ENCODE results near the gene ANO2. TPM values are rescaled to one million over a fixed set of nuclear protein-coding genes. Genes with fewer than 3 reads are reported as not detected.

The ANO2 gene
- total RNA-seq, 2 donors from 2014 or later = 14.3 to 28.5 TPM

DNA sequence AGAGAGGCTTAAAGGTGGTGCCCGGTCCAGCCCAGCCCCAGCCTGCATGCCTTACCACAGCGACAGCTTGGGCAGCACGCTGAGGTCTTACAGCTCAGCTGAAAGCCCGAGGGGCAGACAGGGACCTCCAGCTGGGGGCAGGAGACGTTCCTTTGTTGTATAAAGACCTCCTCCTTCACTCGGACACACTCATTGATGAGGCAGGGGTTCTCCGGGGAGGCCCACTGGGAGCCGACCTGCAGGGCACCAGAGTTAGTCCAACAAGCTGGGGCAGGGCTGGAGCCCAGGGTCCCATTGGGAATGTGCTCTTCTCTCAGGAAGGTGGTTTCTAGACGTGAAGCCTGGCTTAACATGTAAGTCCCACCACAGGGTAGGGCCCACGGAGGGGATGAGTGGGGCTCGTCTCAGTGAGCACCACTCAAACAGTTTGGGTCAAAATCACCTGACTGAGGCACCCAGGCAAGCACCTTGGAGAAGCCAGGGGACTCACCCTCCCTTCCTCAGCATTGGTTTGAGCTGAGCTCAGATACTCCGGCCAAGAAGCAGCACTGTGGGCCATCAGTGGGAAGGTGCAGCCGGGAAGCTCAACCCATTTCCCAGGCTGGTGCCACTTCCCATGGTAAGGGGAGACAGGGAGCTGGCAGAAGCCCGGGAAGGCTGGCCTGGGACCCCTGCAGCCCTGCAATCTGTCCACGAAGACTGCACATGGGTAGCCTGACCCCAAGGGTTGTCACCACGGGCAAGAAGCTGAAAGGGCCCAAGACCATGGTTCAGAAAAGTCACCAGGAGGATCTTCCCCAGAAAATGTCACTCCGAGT lies 24.3 kb upstream of the ANO2 start:
- no peaks in the 10 kb centered on the region for H3K4me1 ChIP-seq (ENCODE audit: control insufficient read depth, insufficient read depth, low read length)
- no peak overlapping the region for H3K9ac ChIP-seq (ENCODE audit: extremely low read depth, low read length, poor library complexity, severe bottlenecking)
- DNase-seq = peak; percentile 55
- TF ChIP-seq, protein P1, sequence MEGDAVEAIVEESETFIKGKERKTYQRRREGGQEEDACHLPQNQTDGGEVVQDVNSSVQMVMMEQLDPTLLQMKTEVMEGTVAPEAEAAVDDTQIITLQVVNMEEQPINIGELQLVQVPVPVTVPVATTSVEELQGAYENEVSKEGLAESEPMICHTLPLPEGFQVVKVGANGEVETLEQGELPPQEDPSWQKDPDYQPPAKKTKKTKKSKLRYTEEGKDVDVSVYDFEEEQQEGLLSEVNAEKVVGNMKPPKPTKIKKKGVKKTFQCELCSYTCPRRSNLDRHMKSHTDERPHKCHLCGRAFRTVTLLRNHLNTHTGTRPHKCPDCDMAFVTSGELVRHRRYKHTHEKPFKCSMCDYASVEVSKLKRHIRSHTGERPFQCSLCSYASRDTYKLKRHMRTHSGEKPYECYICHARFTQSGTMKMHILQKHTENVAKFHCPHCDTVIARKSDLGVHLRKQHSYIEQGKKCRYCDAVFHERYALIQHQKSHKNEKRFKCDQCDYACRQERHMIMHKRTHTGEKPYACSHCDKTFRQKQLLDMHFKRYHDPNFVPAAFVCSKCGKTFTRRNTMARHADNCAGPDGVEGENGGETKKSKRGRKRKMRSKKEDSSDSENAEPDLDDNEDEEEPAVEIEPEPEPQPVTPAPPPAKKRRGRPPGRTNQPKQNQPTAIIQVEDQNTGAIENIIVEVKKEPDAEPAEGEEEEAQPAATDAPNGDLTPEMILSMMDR (conservative IDR thresholded peaks at IDR 0.05) = no peak
- no peaks in the 10 kb centered on the region for H3K27me3 ChIP-seq (ENCODE audit: control insufficient read depth, insufficient read depth, low read length, poor library complexity, severe bottlenecking)
- Mint-ChIP-seq H3K4me3 (no peak overlapping the region), H3K4me1 (peaks cover 19% of the 10 kb centered on the region), H3K36me3 (ENCODE audit: low read depth) (peaks cover 88% of the 10 kb centered on the region), H3K9me3 (no peaks in the 10 kb centered on the region), H3K27me3 (ENCODE audit: insufficient read depth) (no peaks in the 10 kb centered on the region), H3K27ac (no peak overlapping the region)
- peaks cover 32% of the 10 kb centered on the region for H3K36me3 ChIP-seq (ENCODE audit: control insufficient read depth, insufficient read depth, low read length)
- 74 to 82% methylated on average over 13 to 17 of the region's 17 CpGs for WGBS, 2 experiments (ENCODE audit: insufficient coverage in 1 of 2, insufficient read length in 1 of 2)
- H3K27ac ChIP-seq (ENCODE audit: low read depth, low read length) = no peak overlapping the region
- no peak overlapping the region for H3K4me3 ChIP-seq (ENCODE audit: low read length)
- H3K9me3 ChIP-seq (ENCODE audit: control insufficient read depth, low read length) = no peaks in the 10 kb centered on the region

DNA sequence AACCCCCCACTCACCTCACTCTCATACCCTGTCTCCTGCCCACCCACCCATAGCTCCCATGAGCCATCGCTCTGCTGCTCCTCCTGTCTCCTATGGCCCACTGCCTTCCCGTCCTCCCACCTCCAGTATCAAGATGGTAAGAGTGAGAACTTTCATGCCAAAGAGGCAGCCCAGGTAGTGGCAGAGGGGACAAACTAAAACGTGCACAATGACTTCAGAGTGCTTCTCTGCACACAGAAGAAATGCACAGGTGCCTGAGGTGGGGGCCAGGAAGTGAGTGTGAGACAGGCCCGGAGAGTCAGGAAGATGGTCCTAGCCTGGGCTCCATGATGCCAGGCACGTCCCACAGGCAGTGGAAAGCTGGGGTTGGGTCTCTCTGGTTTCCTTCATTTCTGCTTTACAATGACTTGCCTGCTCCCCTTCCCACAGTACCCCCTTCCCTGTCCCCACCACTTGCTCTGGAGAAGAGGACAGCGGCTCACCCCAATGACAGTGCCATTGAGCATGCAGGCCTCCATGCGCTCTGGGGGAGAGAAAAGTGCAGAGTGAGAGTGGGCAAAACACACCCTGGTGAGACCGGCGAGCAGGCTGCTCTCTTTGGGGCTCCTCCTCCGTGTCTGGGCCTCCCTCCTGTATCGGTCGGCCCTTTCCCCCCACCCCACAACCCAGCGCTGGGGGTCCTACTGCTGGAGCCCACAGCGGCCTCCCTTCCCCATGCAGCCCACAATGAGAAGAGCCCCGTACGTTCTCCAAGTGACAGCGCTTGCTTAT lies 22.8 kb upstream of the ANO2 start:
- Histone ChIP-seq H3K36me3 (ENCODE audit: control insufficient read depth, insufficient read depth, low read length) (peaks cover 21% of the 10 kb centered on the region), H3K9me3 (ENCODE audit: control insufficient read depth, low read length) (no peaks in the 10 kb centered on the region), H3K27me3 (ENCODE audit: control insufficient read depth, insufficient read depth, low read length, poor library complexity, severe bottlenecking) (no peaks in the 10 kb centered on the region), H3K4me1 (ENCODE audit: control insufficient read depth, insufficient read depth, low read length) (no peaks in the 10 kb centered on the region), H3K9ac (ENCODE audit: extremely low read depth, low read length, poor library complexity, severe bottlenecking) (no peak overlapping the region), H3K4me3 (ENCODE audit: low read length) (no peak overlapping the region), H3K27ac (ENCODE audit: low read depth, low read length) (no peak overlapping the region)
- peaks cover 22% of the 10 kb centered on the region for H3K4me1 Mint-ChIP-seq
- no peak overlapping the region for H3K4me3 Mint-ChIP-seq
- TF ChIP-seq, protein P1 (conservative IDR thresholded peaks at IDR 0.05) = no peak
- WGBS, 2 experiments (ENCODE audit: insufficient coverage in 1 of 2, insufficient read length in 1 of 2) = 94 to 95% methylated on average over 7 to 17 of the region's 17 CpGs
- H3K27me3 Mint-ChIP-seq (ENCODE audit: insufficient read depth) = no peaks in the 10 kb centered on the region
- H3K9me3 Mint-ChIP-seq = no peaks in the 10 kb centered on the region
- peaks cover 85% of the 10 kb centered on the region for H3K36me3 Mint-ChIP-seq (ENCODE audit: low read depth)
- DNase-seq = peak; percentile 45
- H3K27ac Mint-ChIP-seq = no peak overlapping the region

DNA sequence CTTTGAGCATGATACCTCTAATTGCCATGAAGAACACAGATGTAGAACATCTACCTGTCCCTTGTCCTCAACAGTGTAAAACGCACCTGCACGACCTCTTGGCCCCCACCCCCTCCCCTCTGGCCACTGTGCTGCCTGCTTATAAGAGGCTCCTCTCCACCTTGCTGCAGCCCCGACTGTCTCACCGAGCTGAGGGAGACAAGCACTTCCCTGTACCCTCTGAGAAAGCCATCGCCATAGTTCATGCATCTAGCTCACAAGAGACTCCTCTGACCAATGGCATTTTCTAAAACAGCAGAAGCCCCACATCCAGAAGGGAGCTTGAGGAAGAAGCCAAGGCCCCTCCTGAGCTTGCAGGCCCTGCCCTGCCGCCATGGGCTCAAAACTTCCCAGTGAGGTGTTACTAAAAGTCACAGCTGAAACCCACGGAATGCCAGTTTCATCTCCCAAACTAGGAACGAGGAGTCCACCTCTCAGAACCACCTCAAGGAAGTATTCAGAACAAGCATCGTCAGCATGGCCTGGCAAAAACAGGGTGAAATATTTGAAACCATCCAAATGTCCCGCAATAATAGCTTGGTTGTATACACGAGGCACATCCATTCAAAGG lies 21.5 kb upstream of the ANO2 start:
- 84 to 87% methylated on average over 7 to 11 of the region's 11 CpGs for WGBS, 2 experiments (ENCODE audit: insufficient coverage in 1 of 2, insufficient read length in 1 of 2)
- no peak overlapping the region for H3K4me3 ChIP-seq (ENCODE audit: low read length)

More for the DNA sequence above, 21.5 kb upstream of the ANO2 start:
- peaks cover 72% of the 10 kb centered on the region for H3K36me3 Mint-ChIP-seq (ENCODE audit: low read depth)
- Histone ChIP-seq H3K4me1 (ENCODE audit: control insufficient read depth, insufficient read depth, low read length) (no peaks in the 10 kb centered on the region), H3K9me3 (ENCODE audit: control insufficient read depth, low read length) (no peaks in the 10 kb centered on the region), H3K36me3 (ENCODE audit: control insufficient read depth, insufficient read depth, low read length) (peaks cover 16% of the 10 kb centered on the region), H3K27me3 (ENCODE audit: control insufficient read depth, insufficient read depth, low read length, poor library complexity, severe bottlenecking) (no peaks in the 10 kb centered on the region), H3K27ac (ENCODE audit: low read depth, low read length) (no peak overlapping the region), H3K9ac (ENCODE audit: extremely low read depth, low read length, poor library complexity, severe bottlenecking) (no peak overlapping the region)
- TF ChIP-seq, protein P1 (conservative IDR thresholded peaks at IDR 0.05) = no peak
- no peaks in the 10 kb centered on the region for H3K9me3 Mint-ChIP-seq
- H3K27me3 Mint-ChIP-seq (ENCODE audit: insufficient read depth) = no peaks in the 10 kb centered on the region
- DNase-seq = peak; percentile 38
- peaks cover 22% of the 10 kb centered on the region for H3K4me1 Mint-ChIP-seq
- no peak overlapping the region for H3K4me3 Mint-ChIP-seq
- no peak overlapping the region for H3K27ac Mint-ChIP-seq

Data from endodermal cell (in vitro differentiated cells).